GM21723 (cell line): ENCODE measurements around the gene PRDX3.
"Not testable (repeated sequence)": the region's sequence is repeated elsewhere in the genome, so short reads cannot be mapped to it uniquely, and the experiment has no call there.

Experiments used
- ATAC-seq: cut with Tn5 transposase; IDR thresholded peaks from one replicate; pipeline ENCODE4 v1.9.1; 2021; ENCODE audit warnings: mild to moderate bottlenecking, moderate library complexity; ENCODE audit not compliant: unreplicated experiment

The PRDX3 gene

GRCh38 chr10:119206603-119207365, 28.2 kb upstream of the PRDX3 start:
- ATAC-seq = peak; percentile 64

- ATAC-seq = peak; percentile 14
These were observed 27.4 kb upstream of the PRDX3 start for GRCh38 chr10:119205894-119206602.

- ATAC-seq = no peak
These were observed 24.4 kb upstream of the PRDX3 start for GRCh38 chr10:119203006-119203405.

- no peak for ATAC-seq
These were observed 22.6 kb upstream of the PRDX3 start for GRCh38 chr10:119201233-119201632.

- ATAC-seq = no peak
These were observed 20.8 kb upstream of the PRDX3 start for GRCh38 chr10:119199231-119199992.

GRCh38 chr10:119198438-119198837, 19.8 kb upstream of the PRDX3 start:
- ATAC-seq = no peak

- no peak for ATAC-seq
These were observed 19.3 kb upstream of the PRDX3 start for GRCh38 chr10:119197921-119198320.

GRCh38 chr10:119191881-119192280, 13.3 kb upstream of the PRDX3 start:
- ATAC-seq = no peak

- ATAC-seq = no peak
These were observed 12.6 kb upstream of the PRDX3 start for GRCh38 chr10:119190954-119191785.

- no peak for ATAC-seq
These were observed 11.7 kb upstream of the PRDX3 start for GRCh38 chr10:119190353-119190752.

GRCh38 chr10:119189811-119190282, 11.2 kb upstream of the PRDX3 start:
- peak; percentile 68 for ATAC-seq

- no peak for ATAC-seq
These were observed 5.2 kb upstream of the PRDX3 start for GRCh38 chr10:119183664-119184412.

- ATAC-seq = not testable (repeated sequence)
These were observed 2.3 kb upstream of the PRDX3 start for GRCh38 chr10:119180850-119181400.

GRCh38 chr10:119177708-119178371, 772 bp downstream of the PRDX3 start:
- peak; percentile 16 for ATAC-seq

GRCh38 chr10:119176166-119176565, 2.4 kb downstream of the PRDX3 start:
- ATAC-seq = no peak

GRCh38 chr10:119174109-119174508, 4.5 kb downstream of the PRDX3 start:
- no peak for ATAC-seq

- no peak for ATAC-seq
These were observed 11.6 kb downstream of the PRDX3 start for GRCh38 chr10:119167041-119167440.

GRCh38 chr10:119166564-119166963, 12.0 kb downstream of the PRDX3 start:
- no peak for ATAC-seq

- peak; percentile 5 for ATAC-seq
These were observed 12.5 kb downstream of the PRDX3 start for GRCh38 chr10:119166118-119166500.
